ENCODE data around the gene PCDHGA2.

Gene PCDHGA2

DNA sequence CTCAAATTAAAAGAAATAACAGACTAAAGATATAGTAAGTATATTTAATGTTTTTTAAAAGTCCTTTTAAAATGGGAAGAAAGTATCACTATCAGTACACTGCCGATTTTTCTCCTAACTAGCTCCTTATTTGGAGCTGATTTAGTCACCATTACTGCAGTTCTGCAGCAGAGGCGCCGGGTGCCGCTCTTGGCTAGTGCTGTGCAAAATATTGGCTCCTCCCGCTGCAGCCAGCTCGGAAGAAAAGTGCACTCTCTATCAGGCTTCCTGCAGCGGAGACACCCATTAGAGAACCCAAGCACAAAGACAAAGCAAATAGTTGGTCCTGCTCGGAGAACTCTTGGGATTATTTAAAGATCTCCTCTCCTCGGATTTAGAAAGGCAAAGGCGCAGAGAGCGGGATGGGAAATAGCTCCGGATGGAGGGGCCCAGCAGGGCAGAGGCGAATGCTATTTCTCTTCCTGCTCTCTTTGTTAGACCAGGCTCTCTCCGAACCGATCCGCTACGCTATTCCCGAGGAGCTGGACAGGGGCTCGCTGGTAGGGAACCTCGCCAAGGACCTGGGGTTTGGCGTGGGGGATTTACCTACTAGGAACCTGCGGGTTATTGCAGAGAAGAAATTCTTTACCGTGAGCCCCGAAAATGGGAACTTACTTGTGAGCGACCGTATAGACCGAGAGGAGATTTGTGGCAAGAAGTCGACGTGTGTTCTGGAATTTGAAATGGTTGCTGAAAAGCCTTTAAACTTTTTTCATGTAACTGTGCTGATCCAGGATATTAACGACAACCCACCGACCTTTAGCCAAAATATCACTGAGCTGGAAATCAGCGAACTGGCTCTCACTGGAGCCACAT lies 31.7 kb downstream of the PCDHGA2 start, which contains the start of gene PCDHGB3:
Gene PCDHGB3 (plus strand): TSS at position 249 of the 855 bp plus-strand sequence. CDS start 153 bp downstream, at position 402.
- no peak within 1 kb of the TSS for H3K27ac ChIP-seq (ENCODE audit: low read length, poor library complexity, severe bottlenecking)

DNA sequence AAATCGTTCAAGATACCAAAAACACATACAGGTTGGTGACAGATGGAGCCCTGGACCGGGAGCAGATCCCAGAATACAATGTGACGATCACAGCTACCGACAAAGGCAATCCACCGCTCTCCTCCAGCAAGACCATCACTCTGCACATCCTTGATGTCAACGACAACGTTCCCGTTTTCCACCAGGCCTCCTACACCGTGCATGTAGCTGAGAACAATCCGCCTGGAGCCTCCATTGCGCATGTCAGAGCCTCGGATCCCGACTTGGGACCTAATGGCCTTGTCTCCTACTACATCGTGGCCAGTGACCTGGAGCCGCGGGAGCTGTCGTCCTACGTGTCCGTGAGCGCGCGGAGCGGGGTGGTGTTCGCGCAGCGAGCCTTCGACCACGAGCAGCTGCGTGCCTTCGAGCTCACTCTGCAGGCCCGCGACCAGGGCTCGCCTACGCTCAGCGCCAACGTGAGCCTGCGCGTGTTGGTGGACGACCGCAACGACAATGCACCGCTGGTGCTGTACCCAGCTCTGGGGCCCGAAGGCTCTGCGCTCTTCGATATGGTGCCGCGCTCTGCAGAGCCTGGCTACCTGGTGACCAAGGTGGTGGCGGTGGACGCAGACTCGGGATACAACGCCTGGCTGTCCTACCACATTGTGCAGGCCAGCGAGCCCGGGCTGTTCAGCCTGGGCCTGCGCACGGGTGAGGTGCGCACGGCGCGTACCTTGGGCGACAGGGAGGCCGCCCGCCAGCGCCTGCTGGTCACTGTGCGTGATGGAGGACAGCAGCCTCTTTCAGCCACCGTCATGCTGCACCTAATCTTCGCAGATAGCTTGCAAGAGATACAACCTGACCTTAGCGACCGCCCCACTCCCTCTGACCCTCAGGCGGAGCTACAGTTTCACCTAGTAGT lies 33.3 kb downstream of the PCDHGA2 start:
- Histone ChIP-seq H3K9me3 (ENCODE audit: control insufficient read depth, low read length) (peaks cover 48% of the 10 kb centered on the region), H3K4me2 (ENCODE audit: low read length, poor library complexity, severe bottlenecking) (no peak overlapping the region), H3K4me3 (ENCODE audit: insufficient read depth in 1 of 2, low read depth in 1 of 2, low read length in 2 of 2) (peak overlapping the region; percentile 30 to 31), H2BK5ac (ENCODE audit: low read depth, low read length, poor library complexity, severe bottlenecking) (no peak overlapping the region), H3K4ac (ENCODE audit: low read depth in 1 of 2, low read length in 2 of 2) (no peak overlapping the region), H2AK5ac (ENCODE audit: low read length, severe bottlenecking) (no peak overlapping the region), H2BK120ac (ENCODE audit: low read depth, low read length) (no peak overlapping the region), H3K79me1 (replicated peaks; ENCODE audit: low read length, poor library complexity, severe bottlenecking) (no peaks in the 10 kb centered on the region), H3K27me3 (ENCODE audit: control insufficient read depth in 1 of 2, insufficient read depth in 1 of 2, low read length in 2 of 2) (peaks cover 0 to 13% of the 10 kb centered on the region in 2 experiments), H3K14ac (ENCODE audit: low read length in 2 of 2) (no peak overlapping the region), H3K4me1 (ENCODE audit: control insufficient read depth, insufficient read depth, low read depth, low read length) (no peaks in the 10 kb centered on the region), H2AFZ (ENCODE audit: low read depth, low read length) (no peak overlapping the region), H4K8ac (ENCODE audit: low read length) (no peak overlapping the region), H3K27ac (ENCODE audit: low read length, poor library complexity, severe bottlenecking) (no peak overlapping the region), H2BK15ac (ENCODE audit: low read depth, poor library complexity, severe bottlenecking) (no peak overlapping the region), H4K91ac (ENCODE audit: low read length) (no peak overlapping the region), H3K23ac (ENCODE audit: low read length in 2 of 2) (no peak overlapping the region), H3K36me3 (ENCODE audit: control insufficient read depth in 1 of 2, insufficient read depth in 2 of 2, low read depth in 1 of 2, low read length in 2 of 2) (peaks cover 0 to 8% of the 10 kb centered on the region in 2 experiments), H3K18ac (ENCODE audit: low read depth in 1 of 2, low read length in 2 of 2) (no peak overlapping the region), H3K9ac (ENCODE audit: low read length) (no peak overlapping the region), H2BK12ac (ENCODE audit: low read length in 2 of 2) (no peak overlapping the region)
- DNase-seq = no peak
- WGBS = 94% methylated on average over 69 of the region's 69 CpGs

More for the DNA sequence above, 31.7 kb downstream of the PCDHGA2 start, which contains the start of gene PCDHGB3:
- no peak within 1 kb of the TSS for H2BK5ac ChIP-seq (ENCODE audit: low read depth, low read length, poor library complexity, severe bottlenecking)
- H2BK15ac ChIP-seq (ENCODE audit: low read depth, poor library complexity, severe bottlenecking) = no peak within 1 kb of the TSS
- no peak within 1 kb of the TSS for H2AFZ ChIP-seq (ENCODE audit: low read depth, low read length)
- H3K36me3 ChIP-seq (ENCODE audit: control insufficient read depth in 1 of 2, insufficient read depth in 2 of 2, low read depth in 1 of 2, low read length in 2 of 2) = peaks cover 0 to 8% of the 10 kb centered on the region in 2 experiments
- peak within 1 kb of the TSS; percentile 45 for H3K9ac ChIP-seq (ENCODE audit: low read length)
- H3K79me1 ChIP-seq (replicated peaks; ENCODE audit: low read length, poor library complexity, severe bottlenecking) = no peaks in the 10 kb centered on the region
- 91% methylated on average over 32 of the region's 32 CpGs for WGBS
- no peak within 1 kb of the TSS for H3K14ac ChIP-seq (ENCODE audit: low read length in 2 of 2)
- no peak within 1 kb of the TSS for H4K8ac ChIP-seq (ENCODE audit: low read length)
- DNase-seq = no peak
- peaks cover 0 to 13% of the 10 kb centered on the region in 2 experiments for H3K27me3 ChIP-seq (ENCODE audit: control insufficient read depth in 1 of 2, insufficient read depth in 1 of 2, low read length in 2 of 2)
- H2BK12ac ChIP-seq (ENCODE audit: low read length in 2 of 2) = no peak within 1 kb of the TSS
- H3K4me1 ChIP-seq (ENCODE audit: control insufficient read depth, insufficient read depth, low read depth, low read length) = no peaks in the 10 kb centered on the region
- H3K9me3 ChIP-seq (ENCODE audit: control insufficient read depth, low read length) = peaks cover 55% of the 10 kb centered on the region
- H4K91ac ChIP-seq (ENCODE audit: low read length) = no peak within 1 kb of the TSS
- H3K23ac ChIP-seq (ENCODE audit: low read length in 2 of 2) = no peak within 1 kb of the TSS
- H3K4ac ChIP-seq (ENCODE audit: low read depth in 1 of 2, low read length in 2 of 2) = no peak within 1 kb of the TSS
- H3K4me2 ChIP-seq (ENCODE audit: low read length, poor library complexity, severe bottlenecking) = no peak within 1 kb of the TSS
- H3K4me3 ChIP-seq (ENCODE audit: insufficient read depth in 1 of 2, low read depth in 1 of 2, low read length in 2 of 2) = peak within 1 kb of the TSS in 1 of 2 experiments; percentile 71
- H3K18ac ChIP-seq (ENCODE audit: low read depth in 1 of 2, low read length in 2 of 2) = no peak within 1 kb of the TSS
- H2BK120ac ChIP-seq (ENCODE audit: low read depth, low read length) = no peak within 1 kb of the TSS
- no peak within 1 kb of the TSS for H2AK5ac ChIP-seq (ENCODE audit: low read length, severe bottlenecking)

DNA sequence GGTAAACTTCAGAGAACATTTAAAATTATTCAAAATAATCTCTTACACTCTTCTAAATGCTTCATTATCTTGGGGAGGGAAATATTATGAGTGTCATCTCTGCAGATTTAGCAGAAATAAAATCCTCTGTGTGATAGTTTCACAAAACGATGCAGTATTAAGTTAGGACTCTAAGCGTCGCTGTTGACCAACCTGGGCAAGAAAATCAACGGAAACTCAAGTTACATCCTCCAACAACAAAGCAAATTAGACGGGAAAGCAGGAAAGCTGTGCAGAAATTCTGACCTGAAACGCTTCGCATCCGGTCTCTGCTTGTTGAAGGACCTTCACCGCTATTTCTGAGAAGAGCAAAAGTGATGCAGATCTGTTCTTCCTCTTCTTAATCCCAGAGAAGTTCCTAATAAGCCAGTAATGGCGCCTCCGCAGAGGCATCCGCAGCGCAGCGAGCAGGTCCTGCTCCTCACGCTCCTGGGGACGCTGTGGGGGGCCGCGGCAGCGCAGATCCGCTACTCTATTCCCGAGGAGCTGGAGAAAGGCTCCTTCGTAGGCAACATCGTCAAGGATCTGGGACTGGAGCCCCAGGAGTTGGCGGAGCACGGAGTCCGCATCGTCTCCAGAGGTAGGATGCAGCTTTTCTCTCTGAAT lies 35.2 kb downstream of the PCDHGA2 start, which contains the start of gene PCDHGA6:
Gene PCDHGA6 (plus strand): TSS at position 219 of the 645 bp plus-strand sequence. CDS start 193 bp downstream, at position 412.
- Histone ChIP-seq H3K23ac (ENCODE audit: low read length in 2 of 2) (no peak within 1 kb of the TSS), H3K4me2 (ENCODE audit: low read length, poor library complexity, severe bottlenecking) (no peak within 1 kb of the TSS), H2AK5ac (ENCODE audit: low read length, severe bottlenecking) (no peak within 1 kb of the TSS), H3K4me3 (ENCODE audit: insufficient read depth in 1 of 2, low read depth in 1 of 2, low read length in 2 of 2) (peak within 1 kb of the TSS in 1 of 2 experiments; percentile 75), H3K4ac (ENCODE audit: low read depth in 1 of 2, low read length in 2 of 2) (no peak within 1 kb of the TSS), H2BK15ac (ENCODE audit: low read depth, poor library complexity, severe bottlenecking) (no peak within 1 kb of the TSS), H3K4me1 (ENCODE audit: control insufficient read depth, insufficient read depth, low read depth, low read length) (no peaks in the 10 kb centered on the region), H3K9ac (ENCODE audit: low read length) (peak within 1 kb of the TSS; percentile 51), H3K9me3 (ENCODE audit: control insufficient read depth, low read length) (peaks cover 57% of the 10 kb centered on the region), H2BK5ac (ENCODE audit: low read depth, low read length, poor library complexity, severe bottlenecking) (no peak within 1 kb of the TSS), H3K79me1 (replicated peaks; ENCODE audit: low read length, poor library complexity, severe bottlenecking) (no peaks in the 10 kb centered on the region), H3K27me3 (ENCODE audit: control insufficient read depth in 1 of 2, insufficient read depth in 1 of 2, low read length in 2 of 2) (peaks cover 0 to 13% of the 10 kb centered on the region in 2 experiments), H2BK120ac (ENCODE audit: low read depth, low read length) (no peak within 1 kb of the TSS), H2AFZ (ENCODE audit: low read depth, low read length) (no peak within 1 kb of the TSS), H3K18ac (ENCODE audit: low read depth in 1 of 2, low read length in 2 of 2) (no peak within 1 kb of the TSS), H3K36me3 (ENCODE audit: control insufficient read depth in 1 of 2, insufficient read depth in 2 of 2, low read depth in 1 of 2, low read length in 2 of 2) (peaks cover 0 to 8% of the 10 kb centered on the region in 2 experiments), H2BK12ac (ENCODE audit: low read length in 2 of 2) (no peak within 1 kb of the TSS), H3K14ac (ENCODE audit: low read length in 2 of 2) (no peak within 1 kb of the TSS), H4K91ac (ENCODE audit: low read length) (no peak within 1 kb of the TSS), H3K27ac (ENCODE audit: low read length, poor library complexity, severe bottlenecking) (no peak within 1 kb of the TSS), H4K8ac (ENCODE audit: low read length) (no peak within 1 kb of the TSS)
- no peak for DNase-seq
- WGBS = 89% methylated on average over 27 of the region's 27 CpGs

Measured in mesenchymal stem cell (in vitro differentiated cells and primary cell).